GM12878 (cell line): ENCODE results near the gene STXBP4. TPM values are rescaled to one million over a fixed set of nuclear protein-coding genes. Genes with fewer than 3 reads are reported as not detected.

Experiments used
- BHLHE40 ChIP-seq, 2 experiments: fragments of 450-650 bp in 1 of 2; IDR thresholded peaks; 2 replicates each; pipeline ENCODE4 v1.6.1; 2011 to 2017; ENCODE audit warnings: low read depth in 2 of 2, borderline replicate concordance in 1 of 2, improper control_type of control experiment in 1 of 2, low read length in 1 of 2, mild to moderate bottlenecking in 1 of 2
- CBX3 ChIP-seq: fragments of 200-600 bp; sonication (generic); IDR thresholded peaks from 2 replicates; pipeline ENCODE4 v1.6.1; 2016; ENCODE audit warnings: low read depth, borderline replicate concordance
- CREB1 ChIP-seq: IDR thresholded peaks from 2 replicates; pipeline ENCODE4 v1.6.1; 2012; ENCODE audit warnings: low read depth, mild to moderate bottlenecking, inconsistent platforms
- CREM ChIP-seq: IDR thresholded peaks from 2 replicates; pipeline ENCODE4 v1.6.1; 2014; ENCODE audit warnings: antibody characterized with exemption, low read depth
- ELK1 ChIP-seq: IDR thresholded peaks from 2 replicates; pipeline ENCODE4 v1.6.1; 2012; ENCODE audit warnings: low read depth, low read length, improper control_type of control experiment
- EP300 ChIP-seq, 2 experiments: fragments of 150-350 bp in 1 of 2; IDR thresholded peaks; 2 replicates each; pipeline ENCODE4 v1.6.1; 2011 to 2012; ENCODE audit warnings: low read depth in 2 of 2, low read length in 2 of 2, borderline replicate concordance in 1 of 2, improper control_type of control experiment in 1 of 2, inconsistent platforms in 1 of 2; ENCODE audit not compliant: control insufficient read depth in 1 of 2
- IKZF2 ChIP-seq, 2 experiments: fragments of 450-650 bp; IDR thresholded peaks; 2 replicates each; pipeline ENCODE4 v1.6.1; 2017; ENCODE audit warnings: mild to moderate bottlenecking in 2 of 2, moderate library complexity in 2 of 2
- IRF4 ChIP-seq: IDR thresholded peaks from 2 replicates; pipeline ENCODE4 v1.6.1; 2011; ENCODE audit warnings: low read depth, low read length
- KAT2A ChIP-seq: conservative IDR thresholded peaks from 2 replicates; pipeline ENCODE4 v1.6.1; 2011; ENCODE audit warnings: low read depth, low read length; ENCODE audit not compliant: control insufficient read depth
- NRF1 ChIP-seq: conservative IDR thresholded peaks from 2 replicates; pipeline ENCODE4 v1.6.1; 2011; ENCODE audit warnings: mild to moderate bottlenecking, low read depth, low read length, improper control_type of control experiment
- RELB ChIP-seq: fragments of 450-650 bp; IDR thresholded peaks from 2 replicates; pipeline ENCODE4 v1.6.1; 2017; ENCODE audit warnings: low read depth, mild to moderate bottlenecking, moderate library complexity
- RUNX3 ChIP-seq: IDR thresholded peaks from 2 replicates; pipeline ENCODE4 v1.6.1; 2012; ENCODE audit warnings: low read length, inconsistent platforms
- SKIL ChIP-seq: fragments of 450-650 bp; IDR thresholded peaks from 2 replicates; pipeline ENCODE4 v1.6.1; 2017; ENCODE audit warnings: mild to moderate bottlenecking, low read depth, inconsistent platforms; ENCODE audit not compliant: poor library complexity, severe bottlenecking
- SRF ChIP-seq, 2 experiments: IDR thresholded peaks; 2 replicates each; pipeline ENCODE4 v1.6.1; 2011; ENCODE audit warnings: low read depth in 2 of 2, low read length in 2 of 2, mild to moderate bottlenecking in 1 of 2, moderate library complexity in 1 of 2
- TBL1XR1 ChIP-seq: IDR thresholded peaks from 2 replicates; pipeline ENCODE4 v1.6.1; 2012; ENCODE audit warnings: low read depth, low read length, improper control_type of control experiment
- ZNF384 ChIP-seq: IDR thresholded peaks from 2 replicates; pipeline ENCODE4 v1.6.1; 2012; ENCODE audit warnings: low read depth, mild to moderate bottlenecking, low read length, improper control_type of control experiment, borderline replicate concordance
- polyA plus RNA-seq, 11 experiments: library from polyadenylated mRNA; depleted of rRNA in 4 of 11; unstranded in 6 of 11; stranded (reverse) in 5 of 11; fragments of >200 nt; fragmentation: Nextera tagmentation in 4 of 11; fragmentation: Illumina TruSeq in 1 of 11; extraction: Ambion mirVana in 4 of 11; extraction: Trizol in 1 of 11; gene quantifications; 1 replicate in 1 of 11; 2 replicates in 10 of 11; pipeline versions ENCODE4 v1.2.1 to v1.2.3, GENCODE V29; 2011 to 2016; ENCODE audit warnings: inconsistent platforms in 2 of 11, missing spikeins in 2 of 11, low read depth in 1 of 11
- total RNA-seq, 4 experiments: library from RNA; depleted of rRNA in 3 of 4; stranded (reverse); fragments of >200 nt in 3 of 4; fragmentation: Illumina TruSeq in 1 of 4; extraction: Trizol in 1 of 4; gene quantifications; 2 replicates each; pipeline versions ENCODE4 v1.2.1 to v1.2.3, GENCODE V29; 2013 to 2021
- TF ChIP-seq, protein P1 (sequence below): fragments of 450-650 bp; IDR thresholded peaks from 2 replicates; pipeline ENCODE4 v1.6.1; 2016; ENCODE audit warnings: mild to moderate bottlenecking

The STXBP4 gene
- total and polyA plus RNA-seq, 10 of the 15 experiments (the other 5 are each of a cell fraction or from before 2014, with no cell fraction given), result 4.3 to 11.0 (median 6.7) TPM

DNA sequence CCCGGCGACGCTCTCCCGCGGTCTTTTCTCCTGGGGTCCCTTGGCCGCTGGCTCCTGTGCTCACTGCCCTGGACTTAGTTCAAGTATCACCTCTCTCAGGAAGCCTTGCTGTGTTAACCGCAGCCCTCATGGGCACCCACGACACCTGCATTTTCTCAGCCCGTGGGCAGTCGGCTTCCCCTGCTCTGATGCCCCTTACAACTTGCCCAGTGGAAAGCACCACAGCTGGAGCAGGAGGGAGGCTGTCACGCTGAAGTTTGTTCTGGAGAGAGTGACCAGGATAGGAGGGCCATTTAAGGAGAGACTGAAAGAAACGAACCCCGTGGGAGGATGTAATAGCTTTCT is 395 bp downstream of the STXBP4 start (continued):
- TF ChIP-seq, protein P1, sequence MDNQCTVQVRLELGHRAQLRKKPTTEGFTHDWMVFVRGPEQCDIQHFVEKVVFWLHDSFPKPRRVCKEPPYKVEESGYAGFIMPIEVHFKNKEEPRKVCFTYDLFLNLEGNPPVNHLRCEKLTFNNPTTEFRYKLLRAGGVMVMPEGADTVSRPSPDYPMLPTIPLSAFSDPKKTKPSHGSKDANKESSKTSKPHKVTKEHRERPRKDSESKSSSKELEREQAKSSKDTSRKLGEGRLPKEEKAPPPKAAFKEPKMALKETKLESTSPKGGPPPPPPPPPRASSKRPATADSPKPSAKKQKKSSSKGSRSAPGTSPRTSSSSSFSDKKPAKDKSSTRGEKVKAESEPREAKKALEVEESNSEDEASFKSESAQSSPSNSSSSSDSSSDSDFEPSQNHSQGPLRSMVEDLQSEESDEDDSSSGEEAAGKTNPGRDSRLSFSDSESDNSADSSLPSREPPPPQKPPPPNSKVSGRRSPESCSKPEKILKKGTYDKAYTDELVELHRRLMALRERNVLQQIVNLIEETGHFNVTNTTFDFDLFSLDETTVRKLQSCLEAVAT, result no peak; the same call in 1 of the 2 replicates
- TF ChIP-seq IKZF2 (IDR thresholded peaks at IDR 0.05) (0 out of 4 replicates have a peak, but pooled peaks of 1 of the 2 experiments have one; percentile 20), BHLHE40 (IDR thresholded peaks at IDR 0.05; ENCODE audit: borderline replicate concordance in 1 of 2, low read depth in 2 of 2, low read length in 1 of 2) (no peak), NRF1 (no peak), SRF (IDR thresholded peaks at IDR 0.05; ENCODE audit: low read depth in 2 of 2, low read length in 2 of 2) (peak in 1 of 2 experiments; percentile 76; a peak in 1 of 4 replicates), SKIL (no peak), ZNF384 (no peak), CREM (no peak; the same call in 1 of the 2 replicates), KAT2A (no peak), RUNX3 (peak; percentile 61), EP300 (IDR thresholded peaks at IDR 0.05; ENCODE audit: borderline replicate concordance in 1 of 2, control insufficient read depth in 1 of 2, low read depth in 2 of 2, low read length in 2 of 2) (no peak), IRF4 (no peak), CREB1 (peak; percentile 1; the same call in 1 of the 2 replicates), CBX3 (no peak), RELB (peak; percentile 24; the same call in 1 of the 2 replicates), ELK1 (0 out of 2 replicates have a peak, but pooled peaks have one; percentile 17), TBL1XR1 (no peak)
